Central memory CD4-positive, alpha-beta T cell (primary cell): ENCODE data around the gene ARFGEF3.
"Not testable (repeated sequence)": the region's sequence is repeated elsewhere in the genome, so short reads cannot be mapped to it uniquely, and the experiment has no call there.

Experiments
- DNase-seq: peaks from one replicate; pipeline ENCODE4 v3.0.0; 2022

Gene ARFGEF3

DNA sequence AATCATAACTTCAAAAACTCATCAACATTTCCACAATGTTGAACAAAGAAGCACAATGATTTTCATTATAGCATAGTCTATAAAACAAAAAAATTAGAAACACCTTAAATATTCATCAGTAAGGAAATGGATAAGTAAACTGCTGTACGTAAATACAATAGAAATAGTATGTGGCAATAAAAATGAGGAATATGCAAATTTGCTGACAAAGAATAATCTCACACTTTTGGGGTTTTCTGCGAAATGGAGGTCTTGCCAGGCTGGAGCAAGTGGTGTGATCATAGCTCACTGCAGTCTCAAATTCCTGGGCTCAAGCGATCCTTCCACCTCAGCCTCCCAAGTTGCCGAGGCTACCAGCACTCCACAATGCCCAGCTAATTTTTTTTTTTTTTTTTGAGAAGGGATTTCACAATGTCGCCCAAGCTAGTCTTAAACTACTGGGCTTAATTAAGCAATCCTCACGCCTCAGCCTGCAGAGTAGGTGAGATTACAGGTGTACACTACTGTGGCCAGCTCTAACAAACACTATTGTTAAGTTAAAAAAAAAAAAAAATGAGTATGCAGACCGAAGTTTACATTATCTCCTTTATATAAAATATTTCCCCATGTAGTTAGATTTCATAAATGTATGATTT is 157.1 kb downstream of the ARFGEF3 start:
- DNase-seq, result no peak

DNA sequence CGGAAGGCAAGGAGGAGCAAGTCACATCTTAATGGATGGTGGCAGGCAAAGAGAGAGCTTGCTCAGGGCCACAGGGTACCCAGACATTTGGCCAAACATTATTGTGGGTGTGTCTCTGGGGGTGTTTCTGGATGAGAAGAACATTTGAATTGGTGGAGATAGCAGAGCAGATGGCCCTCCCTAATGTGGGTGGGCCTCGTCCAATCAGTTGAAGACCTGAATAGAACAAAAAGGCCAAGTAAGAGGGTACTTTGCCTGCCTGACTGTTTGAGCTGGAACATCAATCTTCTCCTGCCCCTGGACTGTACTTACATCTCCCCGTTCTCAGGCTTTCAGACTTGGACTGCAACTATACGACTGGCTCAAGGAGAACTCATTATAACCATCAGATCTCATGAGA is 160.2 kb downstream of the ARFGEF3 start:
- no peak for DNase-seq

DNA sequence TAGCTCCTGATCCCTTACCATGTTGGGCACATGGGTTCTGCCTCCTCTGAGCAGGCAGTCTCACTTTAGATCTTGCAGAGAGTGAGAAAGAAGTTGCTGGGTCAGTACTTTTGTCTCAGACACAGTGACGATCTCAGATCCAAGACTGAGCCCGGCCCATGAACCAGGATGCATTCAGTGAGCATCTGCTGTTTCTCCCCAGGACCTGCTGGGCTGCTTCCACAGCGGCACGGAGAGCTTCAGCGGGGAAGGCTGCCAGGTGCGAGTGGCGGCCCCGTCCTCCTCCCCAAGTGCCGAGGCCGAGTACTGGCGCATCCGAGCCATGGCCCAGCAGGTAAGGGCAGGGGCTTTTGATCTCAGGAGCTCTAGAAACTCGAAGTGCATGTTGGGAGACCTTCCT is 162.1 kb downstream of the ARFGEF3 start:
- DNase-seq, result no peak

DNA sequence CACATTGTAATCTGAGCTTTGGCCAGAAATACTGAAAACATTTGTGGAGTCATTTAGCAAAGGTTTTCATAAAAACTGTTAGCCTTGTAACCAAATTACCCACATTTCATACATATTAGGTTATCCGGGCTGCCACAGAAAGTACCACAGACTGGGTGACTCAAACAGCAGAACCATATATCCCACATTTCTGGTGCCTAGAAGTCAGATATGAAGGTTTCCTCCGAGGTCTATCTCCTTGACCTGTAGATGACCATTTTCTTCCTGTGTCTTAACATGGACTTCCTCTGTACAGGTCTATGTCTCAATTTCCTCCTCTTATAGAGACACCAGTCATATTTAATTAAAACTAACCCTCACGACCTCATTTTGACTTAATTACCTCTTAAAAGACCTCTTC is 166.5 kb downstream of the ARFGEF3 start:
- DNase-seq, result no peak

DNA sequence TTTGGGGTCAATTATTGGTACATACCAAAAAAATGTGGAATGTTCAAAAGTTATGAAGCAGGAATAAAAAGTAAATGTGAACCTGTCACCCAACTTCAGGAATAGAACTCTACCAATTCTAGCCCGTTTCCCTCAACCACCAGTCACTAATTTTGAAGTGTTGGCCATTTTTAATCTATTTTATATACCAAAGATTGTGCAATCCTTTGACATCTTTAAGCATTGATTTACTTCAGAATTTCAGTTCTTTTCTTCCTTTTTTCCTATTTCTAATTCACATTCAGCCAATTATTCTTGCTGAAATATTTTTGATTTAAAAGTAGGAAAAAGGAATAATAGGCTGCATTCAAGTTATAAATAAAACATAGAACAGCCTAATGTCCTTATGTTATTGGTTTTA is 169.0 kb downstream of the ARFGEF3 start:
- no peak for DNase-seq

DNA sequence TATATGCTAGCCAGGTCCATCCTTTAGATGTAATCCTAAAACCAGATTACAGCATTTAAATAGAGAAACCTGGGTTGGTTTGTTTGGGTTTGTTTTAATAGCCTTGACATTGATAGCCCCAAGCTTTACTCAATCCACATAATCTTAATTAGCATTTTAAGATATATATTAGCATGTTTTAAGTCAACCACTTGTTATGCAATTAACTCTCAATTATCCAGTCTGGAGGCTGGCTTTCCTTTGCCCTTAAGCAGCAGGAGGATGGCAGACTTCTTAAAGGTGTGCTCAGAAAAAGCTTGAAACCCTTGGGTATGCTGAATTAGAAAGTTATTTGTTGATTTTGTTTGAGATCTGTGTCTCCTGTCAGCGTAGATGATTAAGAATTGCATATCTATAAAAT is 169.7 kb downstream of the ARFGEF3 start:
- no peak for DNase-seq

DNA sequence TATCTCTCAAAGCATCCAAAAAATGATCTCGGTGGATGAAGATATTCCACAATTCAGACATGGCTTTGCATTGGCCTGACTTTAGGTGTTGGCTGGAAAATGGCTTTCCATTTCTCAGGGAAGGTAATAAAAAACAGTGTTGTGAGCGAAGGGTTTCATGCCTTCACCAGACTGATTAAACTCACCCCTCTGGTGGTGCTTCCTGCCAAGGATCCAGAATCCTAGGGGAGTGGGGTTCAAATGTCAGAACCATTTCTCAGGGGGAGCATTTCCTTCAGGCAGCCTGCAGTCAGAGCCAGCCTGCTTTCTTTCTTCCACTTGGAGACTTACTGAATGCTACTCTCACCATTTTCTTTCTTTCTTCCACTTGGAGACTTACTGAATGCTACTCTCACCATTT is 170.2 kb downstream of the ARFGEF3 start:
- no peak for DNase-seq

DNA sequence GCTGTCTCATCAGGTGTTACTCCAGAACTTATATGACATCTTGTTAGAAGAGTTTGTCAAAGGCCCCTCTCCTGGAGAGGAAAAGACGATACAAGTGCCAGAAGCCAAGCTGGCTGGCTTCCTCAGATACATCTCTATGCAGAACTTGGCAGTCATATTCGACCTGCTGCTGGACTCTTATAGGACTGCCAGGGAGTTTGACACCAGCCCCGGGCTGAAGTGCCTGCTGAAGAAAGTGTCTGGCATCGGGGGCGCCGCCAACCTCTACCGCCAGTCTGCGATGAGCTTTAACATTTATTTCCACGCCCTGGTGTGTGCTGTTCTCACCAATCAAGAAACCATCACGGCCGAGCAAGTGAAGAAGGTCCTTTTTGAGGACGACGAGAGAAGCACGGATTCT is 172.3 kb downstream of the ARFGEF3 start:
- no peak for DNase-seq

DNA sequence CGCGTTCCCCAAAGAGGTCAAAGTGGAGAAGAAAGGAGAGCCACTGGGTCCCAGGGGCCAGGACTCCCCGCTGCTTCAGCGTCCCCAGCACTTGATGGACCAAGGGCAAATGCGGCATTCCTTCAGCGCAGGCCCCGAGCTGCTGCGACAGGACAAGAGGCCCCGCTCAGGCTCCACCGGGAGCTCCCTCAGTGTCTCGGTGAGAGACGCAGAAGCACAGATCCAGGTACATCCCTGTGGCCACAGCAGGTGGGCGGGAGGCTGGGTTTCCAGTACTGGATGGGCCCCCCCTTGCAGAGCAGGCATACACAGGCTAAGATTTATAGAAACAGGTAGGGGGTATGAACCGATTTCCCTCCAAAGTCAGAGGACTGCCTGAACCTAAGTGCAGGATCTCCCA is 173.2 kb downstream of the ARFGEF3 start:
- no peak for DNase-seq

DNA sequence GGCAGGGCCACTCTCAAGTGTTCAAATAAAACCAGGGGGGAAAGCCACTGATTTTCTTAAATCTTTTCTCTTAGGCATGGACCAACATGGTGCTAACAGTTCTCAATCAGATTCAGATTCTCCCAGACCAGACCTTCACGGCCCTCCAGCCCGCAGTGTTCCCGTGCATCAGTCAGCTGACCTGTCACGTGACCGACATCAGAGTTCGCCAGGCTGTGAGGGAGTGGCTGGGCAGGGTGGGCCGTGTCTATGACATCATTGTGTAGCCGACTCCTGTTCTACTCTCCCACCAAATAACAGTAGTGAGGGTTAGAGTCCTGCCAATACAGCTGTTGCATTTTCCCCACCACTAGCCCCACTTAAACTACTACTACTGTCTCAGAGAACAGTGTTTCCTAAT is 174.5 kb downstream of the ARFGEF3 start:
- DNase-seq, result no peak

DNA sequence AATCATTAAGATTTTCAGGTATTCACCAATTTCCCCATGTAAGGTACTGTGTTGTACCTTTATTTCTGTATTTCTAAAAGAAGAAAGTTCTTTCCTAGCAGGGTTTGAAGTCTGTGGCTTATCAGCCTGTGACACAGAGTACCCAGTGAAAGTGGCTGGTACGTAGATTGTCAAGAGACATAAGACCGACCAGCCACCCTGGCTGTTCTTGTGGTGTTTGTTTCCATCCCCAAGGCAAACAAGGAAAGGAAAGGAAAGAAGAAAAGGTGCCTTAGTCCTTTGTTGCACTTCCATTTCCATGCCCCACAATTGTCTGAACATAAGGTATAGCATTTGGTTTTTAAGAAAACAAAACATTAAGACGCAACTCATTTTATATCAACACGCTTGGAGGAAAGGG is 175.3 kb downstream of the ARFGEF3 start:
- no peak for DNase-seq

DNA sequence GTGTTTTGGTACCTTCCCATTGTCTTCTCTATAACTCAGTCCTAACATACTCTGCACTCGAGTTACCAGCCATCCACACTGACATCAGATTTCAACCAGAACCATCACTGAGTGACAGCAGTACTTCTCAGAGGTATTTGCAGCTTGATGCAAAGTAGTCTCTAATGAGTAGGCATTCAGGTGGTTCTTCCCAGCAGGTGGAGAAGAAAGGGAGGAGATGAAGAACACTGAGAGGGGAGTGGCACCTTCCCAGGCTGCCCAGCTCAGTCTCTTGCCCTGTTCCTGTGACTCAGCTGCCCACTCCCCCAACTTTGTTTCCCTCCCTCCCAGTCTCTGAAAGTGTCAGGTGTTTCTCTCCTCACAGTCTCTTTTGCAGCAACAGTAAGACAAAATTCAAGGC is 177.3 kb downstream of the ARFGEF3 start:
- no peak for DNase-seq

DNA sequence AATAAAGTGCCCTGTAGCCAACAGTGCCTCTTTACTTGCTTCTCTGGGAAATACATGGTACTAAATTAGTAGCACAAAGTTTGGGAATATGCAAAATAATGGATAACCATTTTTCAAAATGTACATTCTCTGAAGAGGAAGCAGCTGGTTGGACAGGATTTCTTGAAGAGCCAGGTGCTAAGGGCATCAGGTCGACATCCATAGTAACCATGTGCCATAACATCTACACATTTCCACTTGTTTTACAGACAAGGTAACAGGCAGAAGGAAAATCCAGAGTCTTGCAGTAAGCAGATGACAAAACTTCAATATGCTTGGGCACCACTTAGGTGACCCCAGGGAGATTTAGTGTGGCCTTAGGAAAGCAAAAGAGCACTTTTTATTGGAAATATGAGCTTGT is 179.4 kb downstream of the ARFGEF3 start:
- DNase-seq, result no peak

DNA sequence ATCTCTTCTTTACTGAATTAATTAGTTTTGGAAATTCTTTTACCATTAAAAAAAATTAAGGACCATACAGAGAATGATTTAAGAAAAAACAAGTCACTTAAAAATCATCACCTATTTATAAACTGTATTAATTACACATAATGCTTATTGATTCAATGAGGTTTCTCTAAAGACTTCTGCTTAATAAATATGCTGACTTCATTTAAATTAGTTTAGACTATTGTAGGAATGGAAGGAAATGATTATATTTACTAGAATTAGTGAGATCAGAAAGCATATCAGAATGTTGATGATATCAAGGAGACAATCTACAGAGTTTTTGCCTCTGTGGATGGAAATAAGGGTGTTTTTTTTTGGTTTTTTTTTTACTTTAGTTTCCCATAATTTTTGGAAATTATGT is 181.4 kb downstream of the ARFGEF3 start:
- DNase-seq, result no peak

DNA sequence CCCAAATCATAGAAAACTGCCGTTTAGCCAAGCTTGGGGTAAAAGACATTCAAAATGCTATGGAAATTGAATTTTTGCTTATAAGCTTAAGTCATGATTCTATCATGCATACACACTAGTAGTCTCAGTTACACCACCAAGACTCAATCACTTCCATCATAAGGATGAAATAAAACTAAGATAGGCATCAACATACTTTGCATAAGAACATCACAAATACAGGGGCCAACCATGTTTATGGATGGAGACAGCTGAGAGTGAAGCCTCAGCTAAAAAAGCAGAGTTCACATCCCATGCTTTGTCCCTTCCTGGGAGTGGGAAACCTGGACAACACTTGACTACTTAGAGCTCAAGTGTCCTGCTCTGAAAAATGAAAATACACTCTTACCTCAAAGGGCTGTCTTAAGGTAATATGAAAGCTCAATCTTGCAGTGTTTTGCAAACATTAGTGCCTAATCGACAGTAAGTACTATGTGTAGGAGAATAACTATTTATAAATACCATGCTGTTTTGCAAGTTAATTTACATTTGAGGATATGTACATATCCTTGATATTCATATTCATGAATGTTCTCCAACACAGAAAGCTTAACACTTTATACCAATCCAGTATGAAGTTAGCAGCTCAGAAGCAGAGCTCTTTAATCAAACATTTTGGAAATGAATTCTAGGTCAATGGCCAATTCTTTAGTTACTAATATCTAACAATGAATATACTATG is 184.0 kb downstream of the ARFGEF3 start:
- DNase-seq, result no peak

DNA sequence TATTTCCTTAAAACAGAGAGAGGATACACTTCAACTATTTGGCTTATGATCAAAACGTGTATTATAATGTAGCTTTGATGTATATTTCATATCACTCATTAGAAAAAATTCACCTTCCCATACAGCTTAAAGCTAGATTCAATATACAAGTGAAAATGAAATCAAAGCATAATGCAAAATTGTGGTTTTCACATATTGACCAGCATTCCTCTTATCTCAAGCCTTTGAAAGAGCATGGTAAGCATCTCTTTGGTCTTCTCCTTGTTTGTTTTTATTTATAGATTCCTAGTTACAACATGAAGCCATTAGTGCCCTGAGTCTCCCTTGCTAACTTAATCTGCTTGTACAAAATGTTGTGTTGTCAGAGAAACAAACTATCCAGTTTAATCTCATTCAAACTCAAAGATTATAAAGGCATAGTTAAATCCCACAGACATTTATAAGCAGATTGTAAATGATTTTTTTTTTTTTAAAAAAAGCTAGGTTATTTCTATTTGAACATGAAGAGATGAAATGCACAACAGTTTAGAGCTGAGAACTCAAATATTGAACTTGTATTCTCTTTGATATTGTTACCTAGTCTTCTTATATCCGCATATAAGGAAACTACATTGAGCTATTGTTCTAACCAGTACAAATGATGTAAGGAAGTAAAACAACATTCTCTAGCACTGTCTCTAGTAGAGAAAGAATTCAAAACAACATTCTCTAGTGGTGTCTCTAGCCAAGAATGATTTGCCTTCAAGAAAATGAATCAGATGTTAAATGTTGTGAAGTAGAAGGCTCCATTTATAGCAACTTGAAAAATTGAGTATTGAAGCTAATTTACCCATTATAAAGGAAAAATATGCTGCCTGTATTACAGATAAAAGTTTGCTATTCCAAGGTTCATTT is 184.8 kb downstream of the ARFGEF3 start:
- DNase-seq, result no peak

DNA sequence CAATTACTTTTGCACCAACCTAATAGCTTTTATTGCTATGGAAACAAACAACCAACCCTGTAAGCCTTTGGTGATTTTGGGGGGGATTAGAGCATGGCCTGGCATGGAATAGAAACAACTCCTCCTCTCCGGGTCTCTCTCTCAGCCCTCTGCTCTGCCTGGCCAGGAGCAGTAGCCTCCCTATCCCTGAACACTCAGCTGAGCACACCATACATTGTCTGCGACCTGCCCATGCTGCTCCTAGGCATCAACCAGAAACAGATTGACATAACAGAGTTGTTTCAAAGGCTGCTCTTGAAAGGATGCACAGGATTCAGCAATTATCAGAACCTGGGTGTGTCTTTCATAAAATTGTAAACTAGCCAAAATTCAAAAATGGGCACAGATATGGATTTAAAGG is 186.1 kb downstream of the ARFGEF3 start:
- no peak for DNase-seq

DNA sequence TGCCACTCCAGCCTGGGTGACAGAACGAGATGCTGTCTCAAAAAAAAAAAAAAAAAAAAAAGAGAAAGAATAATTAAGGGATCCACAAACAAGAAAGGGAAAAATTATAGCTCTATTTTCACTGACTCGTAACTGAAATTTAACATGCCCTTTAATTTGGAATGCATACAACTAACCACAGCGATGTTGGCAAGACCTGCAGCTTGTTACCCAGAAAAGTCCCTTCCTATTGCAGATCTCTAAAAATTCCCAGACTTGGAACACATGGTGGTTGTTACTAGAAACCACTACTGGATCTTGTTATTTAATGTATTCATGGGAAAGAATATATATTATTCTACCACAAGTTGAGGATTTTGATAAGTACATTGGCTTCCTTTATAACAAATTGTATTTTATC is 188.2 kb downstream of the ARFGEF3 start:
- DNase-seq, result no peak

DNA sequence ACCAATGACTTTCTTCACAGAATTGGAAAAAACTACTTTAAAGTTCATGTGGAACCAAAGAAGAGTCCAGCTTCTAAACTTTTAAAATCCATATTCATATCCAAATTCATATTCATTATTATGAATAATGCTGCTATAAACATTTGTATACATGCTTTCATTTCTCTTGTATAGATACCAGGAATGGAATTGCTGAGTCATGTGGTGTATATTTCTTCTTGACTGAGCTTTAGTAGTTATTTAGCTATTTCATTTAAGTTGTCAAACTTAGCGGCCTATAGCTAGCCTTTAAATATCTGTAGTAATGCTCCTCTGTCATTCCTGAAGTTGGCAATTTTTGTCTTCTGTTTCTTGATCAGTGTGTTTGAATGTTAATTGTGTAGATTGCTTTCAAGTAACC is 196.2 kb downstream of the ARFGEF3 start:
- DNase-seq, result no peak

DNA sequence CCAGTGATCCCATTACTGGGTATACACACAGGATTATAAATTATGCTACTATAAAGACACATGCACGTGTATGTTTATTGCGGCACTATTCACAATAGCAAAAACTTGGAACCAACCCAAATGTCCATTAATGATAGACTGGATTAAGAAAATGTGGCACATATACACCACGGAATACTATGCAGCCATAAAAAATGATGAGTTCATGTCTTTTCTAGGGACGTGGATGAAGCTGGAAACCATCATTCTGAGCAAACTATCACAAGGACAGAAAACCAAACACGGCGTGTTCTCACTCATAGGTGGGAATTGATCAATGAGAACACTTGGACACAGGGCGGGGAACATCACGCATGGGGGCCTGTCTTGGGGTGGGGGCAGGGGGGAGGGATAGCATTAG is 206.9 kb downstream of the ARFGEF3 start:
- not testable (repeated sequence) for DNase-seq

DNA sequence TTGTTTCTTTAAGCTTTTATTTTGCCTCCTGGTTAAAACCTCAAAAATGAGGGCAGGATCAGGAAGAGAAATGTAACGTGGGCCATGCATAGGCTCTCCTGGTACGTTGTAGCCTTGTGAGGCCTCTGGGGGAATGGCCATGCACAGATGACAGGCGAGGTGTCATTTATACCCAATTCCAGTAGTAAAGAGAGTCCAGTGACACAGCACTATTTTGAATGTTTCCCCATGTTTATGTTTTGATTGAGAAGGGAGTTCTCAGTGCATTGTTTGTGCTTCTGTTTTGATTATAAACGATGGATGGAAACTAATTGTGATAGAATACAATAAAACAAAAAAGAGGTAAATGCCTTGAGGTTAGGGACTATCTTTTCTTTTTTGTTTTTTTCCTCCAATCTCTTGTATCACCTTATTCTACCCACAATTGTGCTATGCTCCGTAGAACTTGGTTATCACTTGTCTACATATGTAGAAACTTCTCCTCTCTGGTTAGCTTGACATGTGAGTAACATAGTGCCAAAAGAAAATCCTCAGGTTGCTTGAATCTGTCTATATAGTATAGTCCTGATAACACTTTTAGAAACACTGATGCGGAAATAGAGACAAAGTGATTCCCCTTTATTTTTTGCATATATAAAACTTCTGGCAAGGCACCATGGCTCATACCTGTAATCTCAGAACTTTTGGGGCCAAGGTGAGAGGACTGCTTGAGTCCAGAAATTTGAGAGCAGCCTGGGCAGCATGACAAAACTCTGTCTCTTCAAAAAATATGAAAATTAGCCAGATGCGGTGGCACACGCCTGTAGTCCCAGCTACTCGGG is 209.1 kb downstream of the ARFGEF3 start:
- DNase-seq, result no peak

DNA sequence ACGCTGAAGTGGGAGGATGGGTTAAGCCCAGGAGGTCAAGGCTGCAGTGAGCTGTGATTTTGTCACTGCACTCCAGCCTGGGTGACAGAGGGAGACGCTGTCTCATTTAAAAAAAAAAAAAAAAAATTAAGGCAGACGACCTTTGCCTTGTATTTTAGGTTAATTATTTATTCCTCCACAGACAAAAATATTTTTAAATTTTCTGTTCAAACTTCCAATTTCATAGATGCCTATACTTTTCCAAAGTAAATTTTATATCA is 209.6 kb downstream of the ARFGEF3 start:
- no peak for DNase-seq

DNA sequence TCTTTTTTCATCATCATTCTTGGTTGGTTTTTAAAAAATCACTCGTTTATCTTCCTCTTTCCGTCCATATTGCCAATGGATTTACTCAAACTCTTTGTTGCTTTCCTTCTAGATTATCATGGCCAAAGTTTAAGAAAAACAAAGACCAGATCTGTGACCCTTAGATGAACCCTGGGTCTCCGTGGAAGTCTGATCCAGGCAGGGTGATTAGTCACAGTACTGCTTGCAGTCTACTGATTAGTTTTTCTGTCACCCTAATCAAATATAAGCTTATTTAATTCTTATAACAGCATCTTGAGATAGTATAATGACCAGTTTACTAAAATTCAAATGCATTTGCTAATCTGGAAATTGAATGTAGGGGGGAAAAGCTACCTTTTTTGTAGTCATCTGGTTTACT is 210.0 kb downstream of the ARFGEF3 start:
- no peak for DNase-seq
